Measurements from ENCODE around the gene TMEM114.

GRCh38 chr16:8568231-8568617, 22.1 kb downstream of the TMEM114 start:
- no peak for TF ChIP-seq CTCF (IDR thresholded peaks at IDR 0.05; ENCODE audit: insufficient read depth, low read length)
- no peak for TF ChIP-seq POLR2AphosphoS5 (IDR thresholded peaks at IDR 0.05; ENCODE audit: low read depth)
